Measurements from ENCODE around the gene GSG1L2.

DNA sequence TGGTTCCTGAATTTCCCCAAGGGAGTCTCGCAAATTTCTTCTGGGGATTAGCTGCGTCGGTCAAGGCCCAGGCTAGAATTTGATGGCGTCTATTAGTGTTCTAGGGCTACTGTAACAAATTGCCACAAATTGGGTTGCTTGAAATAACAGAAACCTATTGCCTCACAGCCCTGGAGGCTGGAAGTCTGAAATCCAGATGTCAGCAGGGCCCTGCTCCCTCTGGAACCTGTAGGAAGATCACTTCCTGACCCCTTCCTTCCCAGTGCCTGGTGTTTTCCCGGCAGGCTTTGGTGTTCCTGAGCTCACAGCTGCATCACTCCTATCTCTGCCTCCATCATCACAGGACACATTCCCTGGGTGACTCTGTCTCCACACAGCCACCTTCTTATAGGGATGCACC lies 54.9 kb downstream of the GSG1L2 start:
- TF ChIP-seq GATA3 (IDR thresholded peaks at IDR 0.05; ENCODE audit: low read depth, low read length) (no peak), GATA2 (IDR thresholded peaks at IDR 0.05; ENCODE audit: low read depth, low read length) (no peak)
